K562 (cell line): ENCODE data around the gene PRDM16. TPM values are rescaled to one million over a fixed set of nuclear protein-coding genes. Genes with fewer than 3 reads are reported as not detected.

Experiments used
- ATAC-seq: fragments of 200-7000 bp; cut with Tn5 transposase; 3 replicates; pipeline ENCODE4 v1.9.1; 2020; ENCODE audit warnings: moderate library complexity
- BruUV-seq: library from RNA; stranded (reverse); fragments of 400-500 nt; replicated peaks from 2 replicates; lab custom pipeline; 2021; lab: Mats Ljungman, UMichigan
- CTCF ChIA-PET: fragments of 300-600 bp; formaldehyde crosslinking; extraction: SDS; loops from one replicate; lab custom pipeline; 2021; ENCODE audit warnings: low intra/inter-chr PET ratio; lab: Yijun Ruan, JAX
- POLR2A ChIA-PET: fragments of 300-600, 350-650 bp; sonication (Branson Sonifier 250); formaldehyde crosslinking; extraction: SDS; loops from one replicate; lab custom pipeline; 2021; ENCODE audit warnings: antibody characterized with exemption, inconsistent platforms; lab: Yijun Ruan, JAX
- DNase-seq, 4 experiments: peaks; one replicate each; pipeline versions ENCODE4 v3.0.0 to v3.0.0-alpha.2; 2011 to 2018; ENCODE audit warnings: low spot score in 3 of 4, mixed read lengths in 3 of 4; ENCODE audit errors: extremely low read depth in 1 of 4
- FAIRE-seq: peaks from 2 replicates; lab custom pipeline; 2011; peaks lifted over from hg19 to GRCh38; lab: Jason Lieb, UNC
- H2AFZ ChIP-seq: 2 replicates; pipeline ENCODE4 v1.6.0; 2011; ENCODE audit warnings: low read depth, low read length, control low read depth, inconsistent platforms
- H3K27ac ChIP-seq: fragments of 200-600 bp; 3 replicates; pipeline ENCODE4 v1.8.0; 2011; ENCODE audit warnings: low read depth, mild to moderate bottlenecking, control low read depth, inconsistent platforms, low read length, moderate library complexity, mixed read lengths; ENCODE audit errors: extremely low read depth
- H3K27me3 ChIP-seq, 2 experiments: fragments of 300-600 bp in 1 of 2; 2 replicates in 1 of 2; 3 replicates in 1 of 2; pipeline versions ENCODE4 v1.6.0 to v1.8.0; 2011; ENCODE audit warnings: inconsistent platforms in 2 of 2, low read length in 2 of 2, mild to moderate bottlenecking in 1 of 2, mixed read lengths in 1 of 2, moderate library complexity in 1 of 2; ENCODE audit not compliant: control insufficient read depth in 2 of 2, insufficient read depth in 2 of 2
- H3K36me3 ChIP-seq: fragments of 300-600 bp; 3 replicates; pipeline ENCODE4 v1.8.0; 2011; ENCODE audit warnings: mild to moderate bottlenecking, low read length, inconsistent platforms; ENCODE audit not compliant: control insufficient read depth, insufficient read depth
- H3K4me1 ChIP-seq, 2 experiments: fragments of 200-600 bp in 1 of 2; replicated peaks in 1 of 2; 2 replicates in 1 of 2; 3 replicates in 1 of 2; pipeline versions ENCODE4 v1.5.1 to v1.8.0; 2011; ENCODE audit warnings: inconsistent platforms in 2 of 2, low read length in 2 of 2, mild to moderate bottlenecking in 1 of 2, mixed read lengths in 1 of 2, moderate library complexity in 1 of 2; ENCODE audit not compliant: control insufficient read depth in 2 of 2, insufficient read depth in 2 of 2
- H3K4me2 ChIP-seq: 2 replicates; pipeline ENCODE4 v1.6.1; 2011; ENCODE audit warnings: low read length, control low read depth, inconsistent platforms, mixed read lengths; ENCODE audit not compliant: insufficient read depth
- H3K4me3 ChIP-seq: fragments of 200-600 bp; sonication (generic), shearing (Covaris generic); 2 replicates; pipeline ENCODE4 v1.5.1; 2016; ENCODE audit warnings: control low read depth, inconsistent platforms
- H3K79me2 ChIP-seq: fragments of 200-600 bp; 3 replicates; pipeline ENCODE4 v1.8.0; 2011; ENCODE audit warnings: low read length, inconsistent platforms; ENCODE audit not compliant: control insufficient read depth, insufficient read depth
- H3K9ac ChIP-seq, 2 experiments: 2 replicates each; pipeline versions ENCODE4 v1.6.0 to v1.6.1; 2011; ENCODE audit warnings: low read depth in 2 of 2, low read length in 2 of 2, control low read depth in 1 of 2, inconsistent platforms in 1 of 2, mild to moderate bottlenecking in 1 of 2, mixed read lengths in 1 of 2; ENCODE audit not compliant: insufficient read depth in 1 of 2
- H3K9me1 ChIP-seq: one replicate; pipeline ENCODE4 v1.6.0; 2011; ENCODE audit warnings: inconsistent platforms, mild to moderate bottlenecking, low read length, moderate library complexity; ENCODE audit not compliant: control insufficient read depth, insufficient read depth
- H3K9me3 ChIP-seq: replicated peaks from 2 replicates; pipeline ENCODE4 v1.5.1; 2011; ENCODE audit warnings: low read depth, low read length, inconsistent platforms; ENCODE audit not compliant: control insufficient read depth, insufficient read depth
- H4K20me1 ChIP-seq: replicated peaks from 2 replicates; pipeline ENCODE4 v1.6.1; 2011; ENCODE audit warnings: low read length, inconsistent platforms, mixed read lengths; ENCODE audit not compliant: control insufficient read depth, insufficient read depth
- KLF16 ChIP-seq: IDR thresholded peaks from 2 replicates; pipeline ENCODE4 v1.6.1; 2016; ENCODE audit warnings: antibody characterized with exemption
- NBN ChIP-seq: fragments of 450-650 bp; IDR thresholded peaks from 2 replicates; pipeline ENCODE4 v1.6.1; 2016; ENCODE audit warnings: low read depth, mild to moderate bottlenecking
- RBM39 ChIP-seq: fragments of 200-400 bp; formaldehyde crosslinking; optimal IDR thresholded peaks from 2 replicates; pipeline ENCODE3; 2018; ENCODE audit warnings: low read depth, low read length
- ZNF589 ChIP-seq: fragments of 200-800 bp; sonication (Bioruptor generic); IDR thresholded peaks from 2 replicates; pipeline ENCODE4 v1.6.1; 2016; ENCODE audit warnings: low read depth, missing genetic modification characterization, missing compliant biosample characterization
- WGBS: fragments of 100-300 bp; shearing (Covaris generic); methylation state at CpG from one replicate; pipeline ENCODE4 v1.1.6; 2016; ENCODE audit warnings: low coverage, mixed read lengths; ENCODE audit not compliant: insufficient coverage; ENCODE audit errors: missing lambda C conversion rate; 5-methylcytosine and 5-hydroxymethylcytosine counted together
- in situ Hi-C: fragments of 300-500 bp; cut with MboI; formaldehyde crosslinking; loops from 4 replicates; pipeline ENCODE4 v1.15.0; 2018; ENCODE audit warnings: inconsistent platforms, mixed read lengths
- intact Hi-C: fragments of 100-400 bp; cut with micrococcal nuclease; formaldehyde crosslinking; loops from 2 replicates; pipeline ENCODE4 v1.14.2; 2022
- polyA plus RNA-seq, 8 experiments: library from polyadenylated mRNA; depleted of rRNA in 4 of 8; stranded (reverse) in 5 of 8; unstranded in 3 of 8; fragments of >200 nt; fragmentation: Nextera tagmentation in 2 of 8; fragmentation: Illumina TruSeq in 1 of 8; extraction: Ambion mirVana in 2 of 8; extraction: Trizol in 1 of 8; gene quantifications; 2 replicates each; pipeline versions ENCODE4 v1.2.1 to v1.2.3, GENCODE V29; 2011 to 2014; ENCODE audit warnings: inconsistent platforms in 1 of 8, missing spikeins in 1 of 8
- total RNA-seq, 7 experiments: library from RNA; depleted of rRNA in 6 of 7; stranded (reverse); fragments of >200 nt in 6 of 7; fragmentation: Illumina TruSeq in 2 of 7; extraction: Trizol in 2 of 7; gene quantifications; 2 replicates each; pipeline versions ENCODE4 v1.2.1 to v1.2.3, GENCODE V29; 2011 to 2021; ENCODE audit warnings: low replicate concordance in 1 of 7
- TF ChIP-seq, protein P1 (sequence below): fragments of 450-650 bp; IDR thresholded peaks from 2 replicates; pipeline ENCODE4 v1.6.1; 2016; ENCODE audit warnings: antibody characterized with exemption

PRDM16 gene
- total and polyA plus RNA-seq, 9 of the 15 experiments (the other 6 are each of a cell fraction or from before 2014, with no cell fraction given) = 0.10 to 0.27 TPM; not detected in 7

DNA sequence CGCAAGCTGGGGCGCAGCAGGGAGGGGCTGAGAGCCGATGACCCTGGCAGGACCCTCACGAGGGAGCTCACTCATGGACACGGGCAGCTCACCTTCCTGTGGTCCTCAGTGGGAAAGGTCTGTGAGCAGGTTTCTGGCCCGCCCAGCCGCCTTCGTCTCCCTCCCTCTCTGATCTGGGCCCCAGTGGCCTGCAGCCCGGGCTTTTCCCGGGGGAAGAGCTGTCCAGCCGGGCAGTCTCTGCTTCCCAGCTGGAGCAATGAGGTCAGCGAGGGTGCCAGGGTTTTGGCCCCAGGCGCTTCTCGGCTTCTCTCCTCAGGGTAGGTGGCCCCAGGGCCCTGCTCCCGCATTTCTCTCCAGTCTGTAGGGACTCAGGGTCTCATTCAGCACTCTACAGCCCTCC lies 363.3 kb downstream of the PRDM16 start:
- ATAC-seq (no peak), FAIRE-seq (no peak), DNase-seq (no peak)
- H3K9me3 ChIP-seq = no peaks in the 10 kb centered on the region
- intact Hi-C loops (no loop called here), in situ Hi-C loops (no loop called here)
- H3K36me3 ChIP-seq = no peaks in the 10 kb centered on the region
- H3K4me1 ChIP-seq = peaks cover 0 to 13% of the 10 kb centered on the region in 2 experiments; a peak in 1 of 5 replicates
- TF ChIP-seq KLF16 (no peak), NBN (no peak), ZNF589 (CRISPR knock-in tag) (no peak), RBM39 (no peak)
- TF ChIP-seq, protein P1, sequence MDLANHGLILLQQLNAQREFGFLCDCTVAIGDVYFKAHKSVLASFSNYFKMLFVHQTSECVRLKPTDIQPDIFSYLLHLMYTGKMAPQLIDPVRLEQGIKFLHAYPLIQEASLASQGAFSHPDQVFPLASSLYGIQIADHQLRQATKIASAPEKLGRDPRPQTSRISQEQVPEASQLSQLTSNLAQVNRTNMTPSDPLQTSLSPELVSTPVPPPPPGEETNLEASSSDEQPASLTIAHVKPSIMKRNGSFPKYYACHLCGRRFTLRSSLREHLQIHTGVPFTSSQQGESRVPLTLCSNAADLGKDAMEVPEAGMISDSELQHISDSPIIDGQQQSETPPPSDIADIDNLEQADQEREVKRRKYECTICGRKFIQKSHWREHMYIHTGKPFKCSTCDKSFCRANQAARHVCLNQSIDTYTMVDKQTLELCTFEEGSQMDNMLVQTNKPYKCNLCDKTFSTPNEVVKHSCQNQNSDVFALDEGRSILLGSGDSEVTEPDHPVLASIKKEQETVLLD = no peak
- WGBS = 1% methylated on average over 15 of the region's 15 CpGs
- POLR2A ChIA-PET = interaction anchor here (0.6 kb wide), 1 partner anchor 327 kb away, joined by 3 read pairs; no protein-coding TSS in a partner anchor
- H3K4me2 ChIP-seq = no peak overlapping the region
- no peaks in the 10 kb centered on the region for H3K79me2 ChIP-seq
- H2AFZ ChIP-seq = no peak overlapping the region
- peaks cover 37 to 94% of the 10 kb centered on the region in 2 experiments; a peak in 4 of 5 replicates for H3K27me3 ChIP-seq
- no peak overlapping the region for H3K4me3 ChIP-seq
- no TSS peak for BruUV-seq
- H3K9ac ChIP-seq = no peak overlapping the region
- CTCF ChIA-PET = no interaction called here
- H4K20me1 ChIP-seq = peaks cover 18% of the 10 kb centered on the region
- no peak overlapping the region for H3K27ac ChIP-seq
- peaks cover 3% of the 10 kb centered on the region for H3K9me1 ChIP-seq
